GM21717 (cell line): Measurements from ENCODE around the gene RIT2.

Experiments used
- ATAC-seq: cut with Tn5 transposase; IDR thresholded peaks from one replicate; pipeline ENCODE4 v1.9.1; 2021; ENCODE audit warnings: mild to moderate bottlenecking, moderate library complexity; ENCODE audit not compliant: unreplicated experiment

Gene RIT2

DNA sequence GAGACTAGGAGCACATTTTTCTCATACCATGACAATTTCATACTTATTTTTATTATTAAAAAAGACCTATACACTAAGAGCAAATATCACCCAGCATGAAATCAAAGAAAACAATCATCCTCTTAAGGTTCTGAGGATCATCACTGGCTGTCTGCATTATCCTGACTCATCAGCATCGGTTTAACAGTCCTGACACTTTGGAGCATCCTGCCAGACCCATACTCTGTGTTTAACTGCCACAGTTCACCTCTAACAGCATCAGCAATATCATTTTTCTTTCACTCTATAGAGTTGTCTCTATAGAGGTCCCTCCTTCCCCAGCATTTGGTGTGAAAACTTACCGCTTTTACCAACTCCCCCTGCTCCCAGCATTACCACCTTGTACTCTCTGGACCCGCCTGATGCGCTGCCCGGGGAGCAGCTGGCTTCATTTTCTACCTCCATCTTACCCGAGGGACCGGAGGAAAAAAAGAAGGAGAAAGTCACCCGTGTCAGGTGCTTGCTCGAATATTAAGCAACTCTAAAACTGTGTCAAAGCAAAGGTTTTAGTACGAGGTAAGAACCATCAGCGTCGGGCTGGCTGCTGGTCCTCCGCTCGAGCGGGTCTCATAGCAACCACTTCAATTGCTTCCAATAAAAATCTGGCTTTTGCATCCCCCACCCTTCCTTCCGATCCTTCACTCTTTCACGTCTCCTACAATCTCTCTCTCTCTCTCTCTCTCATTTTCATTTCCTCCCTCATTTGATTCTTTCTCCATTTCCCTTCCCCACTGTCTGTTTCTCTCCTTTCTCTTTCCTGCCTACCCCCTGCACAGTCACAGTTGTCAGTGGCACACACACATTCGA is at the start of gene RIT2:
Gene RIT2 (minus strand): TSS at position 610 of the 846 bp plus-strand sequence.
- no peak for ATAC-seq

DNA sequence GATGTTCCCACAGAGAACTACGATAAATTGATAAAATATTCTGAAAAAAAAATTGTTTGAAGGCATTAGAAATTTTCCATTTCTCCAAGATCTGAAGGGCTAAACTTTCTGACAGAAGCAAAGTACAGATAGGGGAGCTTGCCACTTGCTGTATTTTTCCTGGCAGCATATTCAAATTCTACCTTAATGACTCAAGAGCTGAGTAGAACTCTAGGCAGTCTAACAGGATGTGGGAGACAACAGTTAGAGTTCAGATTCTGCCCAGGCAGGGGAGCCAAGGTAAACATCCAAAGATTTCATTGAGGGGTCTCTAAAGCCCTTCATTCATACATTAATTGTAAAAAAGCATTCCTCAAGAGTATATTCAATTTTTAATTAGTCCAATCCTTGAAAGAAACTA is 46.0 kb upstream of the RIT2 start:
- no peak for ATAC-seq

GRCh38 chr18:43160509-43160908 is 45.0 kb upstream of the RIT2 start:
- ATAC-seq = no peak

DNA sequence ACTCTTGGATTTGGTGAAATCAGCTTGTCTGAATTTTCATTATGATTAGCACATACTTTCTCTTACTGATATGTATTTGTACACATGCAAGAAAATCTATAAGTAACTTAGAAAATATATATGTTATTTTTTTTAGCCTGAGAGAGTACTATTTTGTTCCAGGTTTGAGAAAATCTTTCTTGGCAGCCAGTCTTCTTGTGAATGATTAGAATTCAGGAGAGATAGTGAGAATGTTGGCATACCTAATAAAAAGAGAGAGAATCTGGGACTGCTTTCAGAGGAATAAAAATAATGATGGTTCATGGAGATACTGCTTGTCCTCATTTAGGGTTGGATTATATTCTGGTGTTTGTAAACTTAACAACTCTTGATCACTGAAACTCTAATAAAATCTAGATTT is 44.4 kb upstream of the RIT2 start:
- no peak for ATAC-seq

DNA sequence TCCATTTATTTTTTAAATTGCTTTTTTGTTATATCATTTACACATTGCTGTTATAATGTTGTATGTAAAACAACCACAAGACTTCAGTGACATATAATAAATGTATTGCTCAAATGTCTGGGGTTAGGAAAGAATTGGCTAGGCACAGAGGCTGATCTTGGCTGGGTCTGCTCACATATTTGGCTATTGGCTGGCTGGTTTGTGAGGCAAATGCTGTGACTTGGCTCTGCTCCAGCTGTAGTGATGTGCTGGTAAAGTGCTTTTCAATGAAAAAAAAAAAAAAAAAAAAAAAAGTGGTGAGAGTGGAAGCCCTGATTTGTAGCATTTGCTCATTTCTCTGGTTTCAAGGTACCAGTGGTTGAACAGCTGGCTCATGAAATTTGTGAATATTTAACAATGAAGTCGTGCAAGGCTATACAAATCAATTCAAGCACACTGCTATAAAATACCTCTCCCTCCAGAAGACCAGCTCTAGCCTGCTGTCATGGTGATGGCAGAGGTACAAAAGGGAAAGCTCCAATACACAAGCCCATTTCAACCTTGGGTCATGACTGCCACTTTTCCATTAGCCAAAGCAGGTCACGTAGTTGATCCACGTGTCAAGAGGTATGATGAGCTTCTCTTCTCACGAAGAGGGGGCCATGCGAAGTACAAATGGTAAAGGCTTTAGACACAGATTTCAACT is 43.7 kb upstream of the RIT2 start:
- no peak for ATAC-seq

- no peak for ATAC-seq
Measured at GRCh38 chr18:43158381-43158780, 42.9 kb upstream of the RIT2 start.

DNA sequence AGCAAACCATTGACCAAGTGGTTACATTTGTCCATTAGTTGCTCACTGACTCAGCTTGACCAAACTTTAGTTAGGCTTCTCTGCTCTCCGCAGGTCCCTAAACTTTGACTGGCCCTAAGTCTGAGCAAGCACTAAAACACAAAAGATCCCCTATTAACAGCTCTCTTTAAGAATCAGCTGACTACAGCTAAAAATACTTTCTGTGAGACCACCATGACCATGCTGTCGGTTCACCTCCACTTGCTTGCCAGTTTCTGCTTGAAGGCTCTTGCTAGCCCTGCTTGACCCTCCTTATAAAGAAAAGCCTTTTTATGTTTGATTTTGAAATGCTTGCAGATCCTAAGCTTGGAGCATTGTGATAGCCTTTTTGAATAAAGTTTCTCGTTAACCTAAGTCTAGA is 40.4 kb upstream of the RIT2 start:
- no peak for ATAC-seq

DNA sequence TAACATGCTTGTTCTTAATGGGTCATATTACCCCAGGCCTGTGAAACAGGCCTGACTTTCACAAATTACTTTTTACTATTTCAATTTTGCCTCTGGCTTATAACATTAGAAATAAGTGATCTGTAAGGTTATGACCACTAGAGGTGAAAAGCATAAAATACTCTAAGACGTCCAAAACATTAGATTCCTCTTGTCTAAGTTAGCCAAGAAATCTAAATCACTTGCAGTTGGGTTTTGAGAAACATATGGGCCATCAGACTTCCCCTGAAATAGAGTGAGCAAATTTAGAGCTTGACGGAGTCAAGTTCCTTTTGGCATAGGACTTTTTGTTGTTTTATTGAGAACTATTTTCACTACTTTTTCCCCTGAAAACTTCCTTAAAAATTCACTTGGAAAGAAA is 32.7 kb upstream of the RIT2 start:
- ATAC-seq = no peak

DNA sequence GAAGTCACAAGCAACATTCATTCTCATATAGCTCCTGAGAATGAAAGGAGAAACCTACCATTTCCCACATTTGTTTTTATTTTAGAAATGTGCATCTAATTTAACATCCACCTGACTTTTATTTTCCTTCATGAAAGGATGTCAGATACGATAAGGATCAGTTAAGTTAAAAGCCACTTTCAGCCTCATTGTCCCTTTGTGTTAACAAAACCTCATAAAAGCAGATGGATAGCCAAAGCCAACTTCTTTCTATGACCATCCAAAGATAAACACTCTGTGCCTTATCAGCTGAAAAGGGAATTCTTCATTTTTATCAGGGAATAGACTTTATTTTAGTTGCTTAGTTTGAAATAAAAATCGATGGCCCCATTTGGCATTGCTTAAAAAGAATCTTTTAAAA is 25.7 kb upstream of the RIT2 start:
- ATAC-seq = no peak

- ATAC-seq = no peak
Measured at GRCh38 chr18:43139288-43139946, 23.9 kb upstream of the RIT2 start.

DNA sequence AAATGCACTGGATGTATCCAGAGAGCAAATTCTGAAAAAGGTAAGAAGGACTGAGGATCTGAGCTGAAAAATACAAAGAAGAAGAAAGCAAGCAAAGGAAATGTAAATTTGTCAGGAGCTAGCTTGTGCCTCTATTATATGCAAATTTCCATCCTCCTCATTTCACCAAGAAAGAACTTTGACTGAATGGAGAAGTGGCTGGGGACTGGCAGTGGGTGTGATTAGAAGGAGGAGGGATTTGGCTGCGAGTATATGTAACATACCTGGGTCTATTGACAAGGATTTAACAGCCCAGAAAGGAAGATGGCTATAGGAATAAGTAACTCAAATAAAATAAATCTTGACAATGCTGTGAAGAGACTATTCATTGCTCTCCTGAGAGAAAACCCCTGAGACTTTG is 19.4 kb upstream of the RIT2 start:
- no peak for ATAC-seq

DNA sequence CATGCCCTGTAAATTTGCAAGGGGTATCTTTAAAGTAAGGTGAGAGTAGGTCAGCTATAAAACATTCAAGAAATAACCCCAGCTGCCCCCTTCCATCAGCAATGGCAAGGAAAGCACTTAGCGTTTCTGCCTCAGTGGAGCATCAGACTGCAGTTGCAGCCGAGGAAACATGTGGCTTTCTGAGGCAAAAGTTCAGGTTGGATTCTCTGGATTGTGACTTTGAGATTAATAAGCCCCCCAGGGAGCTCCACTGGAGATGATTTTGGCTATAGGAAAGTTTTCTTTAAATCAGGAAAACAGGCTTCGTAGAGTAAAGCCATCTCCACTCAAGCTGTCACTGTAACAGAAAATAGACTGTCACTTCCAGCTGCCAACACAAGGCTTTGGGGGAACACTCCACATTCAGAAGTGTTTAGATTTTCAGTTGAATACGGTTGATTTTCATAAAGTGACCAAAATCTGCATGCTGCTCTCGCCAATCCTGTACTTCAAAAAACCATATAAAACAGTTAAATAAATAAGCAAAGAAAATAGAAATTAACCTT is 15.3 kb upstream of the RIT2 start:
- ATAC-seq = no peak

- ATAC-seq = no peak
Measured at GRCh38 chr18:43129946-43130524, 14.6 kb upstream of the RIT2 start.

DNA sequence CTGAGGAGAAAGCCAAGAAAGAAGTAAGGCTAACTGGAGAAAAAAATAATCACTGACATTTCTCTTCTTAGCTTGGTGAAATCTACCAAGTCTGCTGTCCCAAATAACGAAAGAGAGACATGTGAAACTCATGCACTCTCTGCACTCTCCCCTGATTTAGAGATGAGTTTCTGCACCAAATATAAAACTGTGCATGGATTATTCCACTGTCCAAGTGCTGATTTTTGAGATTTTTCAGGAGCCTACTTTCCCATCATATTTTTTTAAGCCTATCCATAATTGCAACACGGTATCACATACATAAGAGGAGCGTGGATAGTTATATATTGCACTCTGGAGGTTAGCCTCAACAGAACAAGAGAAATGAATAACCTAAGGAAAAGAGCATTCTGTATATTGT is 10.0 kb upstream of the RIT2 start:
- ATAC-seq = no peak

GRCh38 chr18:43122955-43123354 is 7.5 kb upstream of the RIT2 start:
- no peak for ATAC-seq

DNA sequence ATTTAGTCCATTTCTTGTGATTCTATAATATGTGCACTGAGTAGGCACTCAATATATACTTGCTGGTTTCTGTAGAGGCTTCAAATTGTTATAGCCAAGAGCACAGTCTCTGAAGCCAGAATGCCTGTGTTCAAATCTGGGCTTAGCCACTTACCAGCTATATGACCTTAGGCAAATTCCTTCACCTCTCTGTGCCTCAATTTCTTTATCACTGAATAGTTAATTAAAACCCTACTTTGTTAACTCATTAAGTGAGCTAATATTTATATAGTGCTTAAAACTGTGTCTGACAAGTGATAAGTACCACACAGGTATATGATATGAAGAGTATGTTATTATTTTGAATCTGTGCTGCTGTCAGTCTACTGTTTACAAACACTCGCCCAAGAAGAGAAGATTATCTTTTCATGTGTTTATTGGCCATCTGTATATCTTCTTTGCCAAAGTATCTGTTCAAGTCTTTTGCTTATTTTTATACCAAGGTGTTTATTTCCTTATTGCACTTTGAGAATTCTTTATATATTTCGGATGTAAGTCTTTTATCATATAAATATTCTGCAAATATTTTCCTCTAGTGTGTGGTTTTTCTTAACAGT is 1.3 kb upstream of the RIT2 start:
- ATAC-seq = no peak

GRCh38 chr18:43113220-43113895 is 2.1 kb downstream of the RIT2 start:
- no peak for ATAC-seq

DNA sequence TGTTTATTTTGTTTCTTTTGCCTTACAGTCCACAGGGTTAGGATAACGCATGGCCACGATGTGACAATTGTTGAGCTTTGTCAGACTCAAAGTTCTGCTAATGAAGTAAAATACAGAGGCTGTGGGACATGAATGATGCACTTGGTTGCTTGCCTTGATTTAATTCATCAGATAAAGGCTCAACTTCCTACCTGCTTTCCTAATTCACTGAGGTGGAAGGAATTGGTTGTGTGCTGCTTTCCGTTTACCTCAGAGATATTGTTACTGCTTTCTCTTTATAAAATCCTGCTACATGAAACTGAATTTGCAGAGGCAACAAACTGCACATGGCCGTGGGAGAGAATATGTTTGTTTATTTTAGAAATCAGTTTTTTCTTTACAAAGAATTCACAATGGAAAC is 6.6 kb downstream of the RIT2 start:
- ATAC-seq = no peak

DNA sequence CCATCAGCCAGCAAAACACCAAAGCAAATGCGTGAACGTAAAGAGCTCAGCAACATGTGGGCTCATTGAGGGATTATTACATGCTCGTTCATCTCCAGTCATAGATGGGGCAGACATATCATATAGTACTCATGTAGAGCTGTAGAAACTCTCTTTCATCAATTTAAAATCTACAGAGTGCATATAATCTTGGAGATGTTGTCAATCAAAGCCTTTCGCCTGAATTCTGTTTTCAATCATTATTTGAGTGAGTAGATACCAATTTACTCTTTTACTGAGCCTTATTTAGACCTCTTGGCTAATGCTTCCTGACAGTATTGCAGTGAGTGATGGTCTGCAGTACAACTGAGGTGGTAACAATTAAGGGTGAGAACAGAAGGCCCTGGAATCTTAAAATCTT is 7.0 kb downstream of the RIT2 start:
- ATAC-seq = no peak

DNA sequence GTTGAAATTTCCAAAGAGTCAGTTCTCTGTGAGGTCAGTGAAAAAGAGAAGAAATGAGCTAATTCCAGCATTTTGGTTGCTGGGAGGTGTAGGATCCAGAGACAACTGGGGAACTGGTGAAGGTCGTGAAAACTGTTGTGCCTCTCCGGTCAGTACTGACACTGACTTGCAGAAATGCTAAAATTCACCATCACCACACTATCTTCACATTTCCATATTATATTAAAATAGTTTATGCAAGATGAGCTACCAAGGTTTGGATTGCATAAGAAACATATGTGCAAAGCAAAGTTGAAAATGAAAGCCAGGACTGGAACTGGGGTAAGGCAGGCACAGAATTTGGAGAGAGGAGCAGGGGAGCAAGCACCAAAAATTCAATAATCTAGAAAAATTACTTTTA is 21.8 kb downstream of the RIT2 start:
- ATAC-seq = no peak
